ENCODE data around the gene SPDYE8.
"Not testable (repeated sequence)": the region's sequence is repeated elsewhere in the genome, so short reads cannot be mapped to it uniquely, and the experiment has no call there.

The SPDYE8 gene

GRCh38 chr7:73029666-73030065 is at the start of gene SPDYE8:
TSS of gene SPDYE8 (minus strand) at chr7:73029766. CDS start at chr7:73027966, 1,800 bp downstream.
- not testable (repeated sequence) for H3K36me3 ChIP-seq (replicated peaks; ENCODE audit: insufficient read depth, low read length); H3K27me3 ChIP-seq (replicated peaks; ENCODE audit: insufficient read depth, low read length); H3K4me1 ChIP-seq (ENCODE audit: low read length); H3K79me2 ChIP-seq (ENCODE audit: low read length); H3K4me3 ChIP-seq (ENCODE audit: low read length); H3K9me2 ChIP-seq (replicated peaks; ENCODE audit: insufficient read depth, low read length); H3K9ac ChIP-seq (ENCODE audit: low read length); H3K27ac ChIP-seq (ENCODE audit: low read length); H3K9me3 ChIP-seq (replicated peaks; ENCODE audit: insufficient read depth, low read length); DNase-seq; H3K4me2 ChIP-seq (ENCODE audit: low read depth, low read length); H3F3A ChIP-seq (ENCODE audit: insufficient read depth, low read length); H2AFZ ChIP-seq (ENCODE audit: low read length); H4K20me1 ChIP-seq (ENCODE audit: insufficient read depth, low read length)

GRCh38 chr7:73057811-73058210 is 28.2 kb upstream of the SPDYE8 start, which contains the start of gene SPDYE11:
TSS of gene SPDYE11 (minus strand) at chr7:73057911. CDS start at chr7:73056111, 1,800 bp downstream.
- H4K20me1 ChIP-seq (ENCODE audit: insufficient read depth, low read length); H3F3A ChIP-seq (ENCODE audit: insufficient read depth, low read length); H3K27me3 ChIP-seq (replicated peaks; ENCODE audit: insufficient read depth, low read length); H3K4me2 ChIP-seq (ENCODE audit: low read depth, low read length); H3K79me2 ChIP-seq (ENCODE audit: low read length); DNase-seq; H3K4me1 ChIP-seq (ENCODE audit: low read length); H3K36me3 ChIP-seq (replicated peaks; ENCODE audit: insufficient read depth, low read length); H3K9me2 ChIP-seq (replicated peaks; ENCODE audit: insufficient read depth, low read length); H3K4me3 ChIP-seq (ENCODE audit: low read length); H3K27ac ChIP-seq (ENCODE audit: low read length); H2AFZ ChIP-seq (ENCODE audit: low read length); H3K9ac ChIP-seq (ENCODE audit: low read length); H3K9me3 ChIP-seq (replicated peaks; ENCODE audit: insufficient read depth, low read length): not testable (repeated sequence)

GRCh38 chr7:73006491-73006890 is 23.1 kb downstream of the SPDYE8 start:
- H3F3A ChIP-seq (ENCODE audit: insufficient read depth, low read length); H3K9me2 ChIP-seq (replicated peaks; ENCODE audit: insufficient read depth, low read length); H3K9ac ChIP-seq (ENCODE audit: low read length); H3K4me2 ChIP-seq (ENCODE audit: low read depth, low read length); DNase-seq; H3K9me3 ChIP-seq (replicated peaks; ENCODE audit: insufficient read depth, low read length); H4K20me1 ChIP-seq (ENCODE audit: insufficient read depth, low read length); H3K4me1 ChIP-seq (ENCODE audit: low read length); H3K27me3 ChIP-seq (replicated peaks; ENCODE audit: insufficient read depth, low read length); H3K36me3 ChIP-seq (replicated peaks; ENCODE audit: insufficient read depth, low read length); H3K79me2 ChIP-seq (ENCODE audit: low read length); H2AFZ ChIP-seq (ENCODE audit: low read length); H3K4me3 ChIP-seq (ENCODE audit: low read length); H3K27ac ChIP-seq (ENCODE audit: low read length): not testable (repeated sequence)

GRCh38 chr7:73005693-73006447 is 23.7 kb downstream of the SPDYE8 start:
- not testable (repeated sequence) for H3K79me2 ChIP-seq (ENCODE audit: low read length); H3F3A ChIP-seq (ENCODE audit: insufficient read depth, low read length); H3K4me1 ChIP-seq (ENCODE audit: low read length); H3K36me3 ChIP-seq (replicated peaks; ENCODE audit: insufficient read depth, low read length); H3K9me2 ChIP-seq (replicated peaks; ENCODE audit: insufficient read depth, low read length); H3K4me2 ChIP-seq (ENCODE audit: low read depth, low read length); H2AFZ ChIP-seq (ENCODE audit: low read length); H3K9me3 ChIP-seq (replicated peaks; ENCODE audit: insufficient read depth, low read length); H4K20me1 ChIP-seq (ENCODE audit: insufficient read depth, low read length); H3K27me3 ChIP-seq (replicated peaks; ENCODE audit: insufficient read depth, low read length)
- DNase-seq, result peak; percentile 75
- Histone ChIP-seq H3K9ac (ENCODE audit: low read length) (peak overlapping the region; percentile 53; the same call in 1 of the 2 replicates), H3K4me3 (ENCODE audit: low read length) (peak overlapping the region; percentile 49), H3K27ac (ENCODE audit: low read length) (peak overlapping the region; percentile 55; the same call in 1 of the 2 replicates)

- Histone ChIP-seq H3K4me3 (ENCODE audit: low read length) (peak overlapping the region; percentile 49), H3K27ac (ENCODE audit: low read length) (peak overlapping the region; percentile 55; the same call in 1 of the 2 replicates), H3K9ac (ENCODE audit: low read length) (peak overlapping the region; percentile 53; the same call in 1 of the 2 replicates)
- not testable (repeated sequence) for H4K20me1 ChIP-seq (ENCODE audit: insufficient read depth, low read length); H2AFZ ChIP-seq (ENCODE audit: low read length); H3K79me2 ChIP-seq (ENCODE audit: low read length); H3F3A ChIP-seq (ENCODE audit: insufficient read depth, low read length); H3K27me3 ChIP-seq (replicated peaks; ENCODE audit: insufficient read depth, low read length); H3K9me2 ChIP-seq (replicated peaks; ENCODE audit: insufficient read depth, low read length); H3K4me1 ChIP-seq (ENCODE audit: low read length); H3K4me2 ChIP-seq (ENCODE audit: low read depth, low read length); H3K9me3 ChIP-seq (replicated peaks; ENCODE audit: insufficient read depth, low read length); DNase-seq; H3K36me3 ChIP-seq (replicated peaks; ENCODE audit: insufficient read depth, low read length)
Measured at GRCh38 chr7:73005356-73005692, 24.2 kb downstream of the SPDYE8 start.

GRCh38 chr7:72997887-72998468 is 31.6 kb downstream of the SPDYE8 start:
- H4K20me1 ChIP-seq (ENCODE audit: insufficient read depth, low read length); H3K27ac ChIP-seq (ENCODE audit: low read length); H3K9me2 ChIP-seq (replicated peaks; ENCODE audit: insufficient read depth, low read length); H3K36me3 ChIP-seq (replicated peaks; ENCODE audit: insufficient read depth, low read length); H3K4me1 ChIP-seq (ENCODE audit: low read length); DNase-seq; H3K27me3 ChIP-seq (replicated peaks; ENCODE audit: insufficient read depth, low read length); H2AFZ ChIP-seq (ENCODE audit: low read length); H3K79me2 ChIP-seq (ENCODE audit: low read length); H3F3A ChIP-seq (ENCODE audit: insufficient read depth, low read length); H3K4me2 ChIP-seq (ENCODE audit: low read depth, low read length); H3K9ac ChIP-seq (ENCODE audit: low read length); H3K9me3 ChIP-seq (replicated peaks; ENCODE audit: insufficient read depth, low read length); H3K4me3 ChIP-seq (ENCODE audit: low read length): not testable (repeated sequence)

GRCh38 chr7:72997447-72997846 is 32.1 kb downstream of the SPDYE8 start:
- not testable (repeated sequence) for H3K4me1 ChIP-seq (ENCODE audit: low read length); H3F3A ChIP-seq (ENCODE audit: insufficient read depth, low read length); H3K27me3 ChIP-seq (replicated peaks; ENCODE audit: insufficient read depth, low read length); H3K4me3 ChIP-seq (ENCODE audit: low read length); H3K79me2 ChIP-seq (ENCODE audit: low read length); H3K4me2 ChIP-seq (ENCODE audit: low read depth, low read length); H4K20me1 ChIP-seq (ENCODE audit: insufficient read depth, low read length); H3K27ac ChIP-seq (ENCODE audit: low read length); H3K9ac ChIP-seq (ENCODE audit: low read length); H2AFZ ChIP-seq (ENCODE audit: low read length); H3K36me3 ChIP-seq (replicated peaks; ENCODE audit: insufficient read depth, low read length); DNase-seq; H3K9me3 ChIP-seq (replicated peaks; ENCODE audit: insufficient read depth, low read length); H3K9me2 ChIP-seq (replicated peaks; ENCODE audit: insufficient read depth, low read length)

GRCh38 chr7:72995484-72995883 is 34.1 kb downstream of the SPDYE8 start:
- not testable (repeated sequence) for H3K27me3 ChIP-seq (replicated peaks; ENCODE audit: insufficient read depth, low read length); H3K36me3 ChIP-seq (replicated peaks; ENCODE audit: insufficient read depth, low read length); H3K4me2 ChIP-seq (ENCODE audit: low read depth, low read length); H3K79me2 ChIP-seq (ENCODE audit: low read length); H3K9me3 ChIP-seq (replicated peaks; ENCODE audit: insufficient read depth, low read length); H3K4me3 ChIP-seq (ENCODE audit: low read length); DNase-seq; H2AFZ ChIP-seq (ENCODE audit: low read length); H4K20me1 ChIP-seq (ENCODE audit: insufficient read depth, low read length); H3K9ac ChIP-seq (ENCODE audit: low read length); H3F3A ChIP-seq (ENCODE audit: insufficient read depth, low read length); H3K27ac ChIP-seq (ENCODE audit: low read length); H3K4me1 ChIP-seq (ENCODE audit: low read length); H3K9me2 ChIP-seq (replicated peaks; ENCODE audit: insufficient read depth, low read length)
